ENCODE measurements around the gene PRAMEF20. TPM values are rescaled to one million over a fixed set of nuclear protein-coding genes. Genes with fewer than 3 reads are reported as not detected.
"Not testable (repeated sequence)": the region's sequence is repeated elsewhere in the genome, so short reads cannot be mapped to it uniquely, and the experiment has no call there.

Gene PRAMEF20
- not detected for total RNA-seq

DNA sequence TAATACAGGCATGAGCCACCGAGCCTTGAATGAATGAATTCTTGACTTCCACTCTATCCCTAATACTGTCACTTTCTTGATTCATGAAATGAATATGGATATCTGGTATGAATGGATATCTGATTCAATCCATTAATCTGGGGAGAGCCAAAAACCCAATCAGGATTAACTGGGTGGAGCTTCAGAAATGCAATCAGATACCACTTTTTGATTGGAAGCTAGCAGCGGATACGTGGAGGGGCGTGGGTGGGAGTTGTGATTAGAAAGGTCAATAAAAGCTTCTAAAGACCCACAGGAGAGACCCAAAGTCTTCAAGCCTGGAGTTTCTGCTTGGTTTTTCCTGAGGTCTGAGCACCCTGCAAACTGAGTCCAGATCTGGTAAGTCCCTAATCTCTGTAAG lies at the start of gene PRAMEF20:
Gene PRAMEF20, plus strand, starts transcription at position 301 of the 400 bp plus-strand sequence. CDS start 5,905 bp downstream, outside the sequence.
- H3K27me3 Mint-ChIP-seq; H3K4me1 Mint-ChIP-seq; H3K4me3 Mint-ChIP-seq; CTCF ChIA-PET; DNase-seq; ATAC-seq; POLR2A ChIA-PET; H3K9me3 Mint-ChIP-seq (ENCODE audit: low read depth); intact Hi-C loops (cut with DNase I, micrococcal nuclease); H3K27ac Mint-ChIP-seq; H3K36me3 Mint-ChIP-seq (ENCODE audit: low read depth): not testable (repeated sequence)

DNA sequence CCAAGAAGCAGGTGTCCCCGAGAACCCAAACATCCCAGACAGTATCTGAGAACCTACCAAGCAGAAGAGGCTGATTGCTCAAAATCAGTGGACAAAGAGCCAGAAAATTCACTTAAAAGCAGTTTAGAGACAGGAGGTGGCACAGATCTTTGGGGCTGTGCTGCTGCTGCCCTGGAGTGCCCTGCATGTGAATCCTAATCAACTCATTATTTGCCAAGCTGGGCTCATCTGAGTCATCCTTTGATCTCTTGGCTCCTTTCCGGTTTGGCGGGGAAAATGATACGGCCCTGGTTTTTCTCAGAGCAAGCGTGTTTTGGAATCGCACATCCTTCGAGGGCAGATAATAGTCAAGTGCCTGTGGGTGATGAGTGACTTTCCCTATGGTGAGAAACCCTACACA lies 47.9 kb upstream of the PRAMEF20 start:
- H3K4me3 Mint-ChIP-seq; H3K4me1 Mint-ChIP-seq; H3K9me3 Mint-ChIP-seq (ENCODE audit: low read depth); H3K27me3 Mint-ChIP-seq; POLR2A ChIA-PET; ATAC-seq; CTCF ChIA-PET; DNase-seq; H3K36me3 Mint-ChIP-seq (ENCODE audit: low read depth); H3K27ac Mint-ChIP-seq; intact Hi-C loops (cut with DNase I, micrococcal nuclease): not testable (repeated sequence)

DNA sequence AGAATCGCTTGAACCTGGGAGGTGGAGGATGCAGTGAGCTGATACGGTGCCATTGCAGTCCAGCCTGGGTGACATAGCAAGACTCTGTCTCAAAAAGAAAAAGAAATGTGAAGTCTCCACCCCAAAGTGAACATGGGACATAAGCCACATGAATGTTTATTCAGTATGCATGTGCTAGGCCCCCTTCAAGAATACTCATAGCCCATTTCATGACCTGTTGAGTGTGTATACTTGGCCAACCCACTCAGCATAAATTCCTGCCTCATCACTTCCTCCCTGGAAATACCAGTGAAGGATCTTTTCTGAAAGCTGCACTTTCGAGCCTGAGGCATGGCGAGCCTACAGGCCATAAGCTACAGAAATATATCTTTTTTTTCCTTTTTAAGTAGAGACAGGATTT lies 45.3 kb upstream of the PRAMEF20 start:
- POLR2A ChIA-PET; ATAC-seq; H3K4me3 Mint-ChIP-seq; DNase-seq; CTCF ChIA-PET; H3K27ac Mint-ChIP-seq; H3K27me3 Mint-ChIP-seq; intact Hi-C loops (cut with DNase I, micrococcal nuclease); H3K9me3 Mint-ChIP-seq (ENCODE audit: low read depth); H3K4me1 Mint-ChIP-seq; H3K36me3 Mint-ChIP-seq (ENCODE audit: low read depth): not testable (repeated sequence)

DNA sequence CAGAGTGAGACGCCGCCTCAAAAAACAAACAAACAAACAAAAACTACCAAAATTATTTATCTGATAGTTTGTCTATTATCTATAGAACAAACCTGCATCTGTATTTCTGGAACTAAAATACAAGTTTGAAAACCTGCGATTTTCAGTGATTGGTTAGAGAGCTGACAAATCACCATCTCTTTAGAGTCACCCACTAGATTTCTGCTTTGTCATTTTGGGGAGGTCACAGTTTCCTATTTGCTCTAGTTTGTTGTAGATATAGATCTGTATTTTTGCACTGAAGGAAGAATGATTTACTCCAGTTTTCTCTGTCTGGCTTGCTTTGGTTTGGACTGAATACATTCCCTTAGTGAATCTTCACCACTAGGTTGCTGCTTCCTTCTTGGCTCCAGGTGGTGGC lies 43.7 kb upstream of the PRAMEF20 start:
- intact Hi-C loops (cut with DNase I, micrococcal nuclease); H3K27ac Mint-ChIP-seq; H3K27me3 Mint-ChIP-seq; H3K36me3 Mint-ChIP-seq (ENCODE audit: low read depth); DNase-seq; H3K4me3 Mint-ChIP-seq; ATAC-seq; H3K9me3 Mint-ChIP-seq (ENCODE audit: low read depth); CTCF ChIA-PET; POLR2A ChIA-PET; H3K4me1 Mint-ChIP-seq: not testable (repeated sequence)

DNA sequence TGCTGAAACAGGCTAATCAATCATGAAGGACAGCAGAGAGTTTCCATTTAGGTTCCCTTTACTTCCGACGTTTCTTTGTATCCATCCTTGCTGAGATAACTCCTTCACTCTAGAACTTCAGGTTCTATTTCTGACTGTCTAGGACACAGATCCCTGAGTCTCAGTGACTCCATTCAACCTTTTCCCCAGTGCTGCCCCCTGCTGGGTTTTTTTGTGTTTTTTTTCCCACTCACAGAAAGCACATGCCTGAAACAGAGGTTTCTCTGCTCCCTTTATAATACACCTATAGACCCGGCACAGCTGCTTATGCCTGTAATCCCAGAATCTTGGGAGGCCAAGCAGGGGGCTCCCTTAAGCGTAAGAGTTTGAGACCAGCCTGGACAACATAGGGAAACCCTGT lies 41.7 kb upstream of the PRAMEF20 start:
- H3K27ac Mint-ChIP-seq; H3K4me1 Mint-ChIP-seq; H3K4me3 Mint-ChIP-seq; intact Hi-C loops (cut with DNase I, micrococcal nuclease); H3K27me3 Mint-ChIP-seq; ATAC-seq; H3K9me3 Mint-ChIP-seq (ENCODE audit: low read depth); CTCF ChIA-PET; H3K36me3 Mint-ChIP-seq (ENCODE audit: low read depth); POLR2A ChIA-PET: not testable (repeated sequence)
- DNase-seq: peak; percentile 62

GRCh38 chr1:13378983-13379382 lies 31.3 kb upstream of the PRAMEF20 start:
- H3K4me3 Mint-ChIP-seq; H3K9me3 Mint-ChIP-seq (ENCODE audit: low read depth); DNase-seq; POLR2A ChIA-PET; CTCF ChIA-PET; H3K27me3 Mint-ChIP-seq; H3K36me3 Mint-ChIP-seq (ENCODE audit: low read depth); H3K4me1 Mint-ChIP-seq; H3K27ac Mint-ChIP-seq; ATAC-seq: not testable (repeated sequence)
- intact Hi-C loops (cut with DNase I, micrococcal nuclease): loop anchor here in 1 of 2 experiments (10.0 kb wide), 1 partner anchor 144 kb away; no protein-coding TSS in a partner anchor

- H3K27me3 Mint-ChIP-seq; H3K9me3 Mint-ChIP-seq (ENCODE audit: low read depth); H3K4me3 Mint-ChIP-seq; CTCF ChIA-PET; H3K27ac Mint-ChIP-seq; intact Hi-C loops (cut with DNase I, micrococcal nuclease); H3K4me1 Mint-ChIP-seq; ATAC-seq; H3K36me3 Mint-ChIP-seq (ENCODE audit: low read depth); POLR2A ChIA-PET; DNase-seq: not testable (repeated sequence)
Observed at GRCh38 chr1:13380380-13380779, 29.9 kb upstream of the PRAMEF20 start.

DNA sequence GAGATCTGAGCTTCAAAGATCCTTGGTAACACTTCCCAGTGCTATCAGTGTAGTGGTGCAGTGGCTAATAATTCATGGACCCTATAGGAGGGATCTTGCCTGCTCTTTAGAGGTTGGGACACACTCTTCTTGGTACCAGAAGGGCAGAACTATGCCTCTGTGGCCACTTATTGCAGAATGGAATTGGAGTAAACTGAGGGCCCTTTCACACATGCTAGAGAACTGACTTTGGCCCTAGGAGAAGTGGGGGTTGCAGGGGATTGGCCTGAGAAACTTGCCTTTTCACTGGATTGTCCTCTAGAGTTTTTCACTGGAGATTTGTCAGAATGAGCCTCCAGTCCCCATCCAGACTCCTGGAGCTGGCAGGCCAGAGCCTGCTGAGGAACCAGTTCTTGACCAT lies 20.9 kb upstream of the PRAMEF20 start, which contains the start of gene PRAMEF17:
Gene PRAMEF17, plus strand, starts transcription at position 301 of the 400 bp plus-strand sequence. Its CDS starts 26 bp downstream, at position 327.
- intact Hi-C loops (cut with DNase I, micrococcal nuclease); H3K27ac Mint-ChIP-seq; H3K36me3 Mint-ChIP-seq (ENCODE audit: low read depth); CTCF ChIA-PET; DNase-seq; H3K9me3 Mint-ChIP-seq (ENCODE audit: low read depth); H3K27me3 Mint-ChIP-seq; H3K4me1 Mint-ChIP-seq; POLR2A ChIA-PET; H3K4me3 Mint-ChIP-seq; ATAC-seq: not testable (repeated sequence)

DNA sequence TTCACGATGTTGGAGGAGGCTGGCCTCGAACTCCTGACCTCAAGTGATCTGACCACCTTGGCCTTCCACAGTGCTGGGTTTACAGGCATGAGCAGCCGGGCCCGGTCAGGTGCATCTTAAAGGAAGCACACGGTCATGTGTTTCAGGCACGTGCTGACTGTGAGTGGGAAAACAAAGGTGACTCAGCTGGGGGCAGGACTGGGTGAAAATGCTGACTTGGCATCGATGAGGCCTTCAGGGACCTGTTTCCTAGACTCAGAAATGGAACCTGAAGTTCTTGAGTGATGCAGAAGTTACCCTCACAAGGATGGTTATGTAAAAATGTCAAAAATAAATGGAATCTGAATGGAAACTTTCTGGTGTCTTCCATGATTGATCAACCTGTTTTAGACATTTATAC lies 17.2 kb upstream of the PRAMEF20 start:
- H3K9me3 Mint-ChIP-seq (ENCODE audit: low read depth); DNase-seq; H3K36me3 Mint-ChIP-seq (ENCODE audit: low read depth); H3K4me1 Mint-ChIP-seq; H3K27me3 Mint-ChIP-seq; POLR2A ChIA-PET; intact Hi-C loops (cut with DNase I, micrococcal nuclease); H3K27ac Mint-ChIP-seq; H3K4me3 Mint-ChIP-seq; ATAC-seq; CTCF ChIA-PET: not testable (repeated sequence)

DNA sequence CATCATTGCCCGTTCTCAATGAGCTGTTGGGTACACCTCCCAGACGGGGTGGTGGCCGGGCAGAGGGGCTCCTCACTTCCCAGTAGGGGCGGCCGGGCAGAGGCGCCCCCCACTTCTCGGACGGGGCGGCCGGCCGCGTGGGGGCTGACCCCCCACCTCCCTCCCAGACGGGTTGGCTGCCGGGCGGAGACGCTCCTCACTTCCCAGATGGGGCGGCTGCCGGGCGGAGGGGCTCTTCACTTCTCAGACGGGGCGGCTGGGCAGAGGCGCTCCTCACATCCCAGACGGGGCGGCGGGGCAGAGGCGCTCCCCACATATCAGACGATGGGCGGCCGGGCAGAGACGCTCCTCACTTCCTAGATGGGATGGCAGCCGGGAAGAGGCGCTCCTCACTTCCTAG lies 15.5 kb upstream of the PRAMEF20 start:
- H3K4me1 Mint-ChIP-seq; H3K36me3 Mint-ChIP-seq (ENCODE audit: low read depth); H3K27me3 Mint-ChIP-seq; H3K27ac Mint-ChIP-seq; DNase-seq; intact Hi-C loops (cut with DNase I, micrococcal nuclease); CTCF ChIA-PET; H3K9me3 Mint-ChIP-seq (ENCODE audit: low read depth); ATAC-seq; H3K4me3 Mint-ChIP-seq; POLR2A ChIA-PET: not testable (repeated sequence)

DNA sequence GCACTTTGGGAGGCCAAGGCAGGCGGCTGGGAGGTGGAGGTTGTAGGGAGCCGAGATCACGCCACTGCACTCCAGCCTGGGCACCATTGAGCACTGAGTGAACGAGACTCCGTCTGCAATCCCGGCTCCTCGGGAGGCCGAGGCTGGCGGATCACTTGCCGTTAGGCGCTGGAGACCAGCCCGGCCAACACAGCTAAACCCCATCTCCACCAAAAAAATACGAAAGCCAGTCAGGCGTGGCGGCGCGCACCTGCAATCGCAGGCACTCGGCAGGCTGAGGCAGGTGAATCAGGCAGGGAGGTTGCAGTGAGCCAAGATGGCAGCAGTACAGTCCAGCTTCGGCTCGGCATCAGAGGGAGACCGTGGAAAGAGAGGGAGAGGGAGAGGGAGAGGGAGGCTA lies 14.9 kb upstream of the PRAMEF20 start:
- H3K4me1 Mint-ChIP-seq; H3K36me3 Mint-ChIP-seq (ENCODE audit: low read depth); ATAC-seq; H3K9me3 Mint-ChIP-seq (ENCODE audit: low read depth); H3K27me3 Mint-ChIP-seq; intact Hi-C loops (cut with DNase I, micrococcal nuclease); H3K4me3 Mint-ChIP-seq; DNase-seq; POLR2A ChIA-PET; H3K27ac Mint-ChIP-seq: not testable (repeated sequence)
- CTCF ChIA-PET: interaction anchor here (0.6 kb wide), 1 partner anchor 35 kb away, joined by 3 read pairs; no protein-coding TSS in a partner anchor

GRCh38 chr1:13407811-13408210 lies 2.4 kb upstream of the PRAMEF20 start:
- H3K9me3 Mint-ChIP-seq (ENCODE audit: low read depth): no peaks in the 10 kb centered on the region
- ATAC-seq (no peak), DNase-seq (no peak)
- H3K27me3 Mint-ChIP-seq: no peaks in the 10 kb centered on the region
- no peak overlapping the region for H3K4me3 Mint-ChIP-seq
- no peak overlapping the region for H3K27ac Mint-ChIP-seq
- POLR2A ChIA-PET: no interaction called here
- intact Hi-C loops (cut with DNase I, micrococcal nuclease): no loop called here
- no peaks in the 10 kb centered on the region for H3K4me1 Mint-ChIP-seq
- CTCF ChIA-PET: interaction anchor here (1.5 kb wide), 1 partner anchor 9 kb away, joined by 3 read pairs; no protein-coding TSS in a partner anchor
- no peaks in the 10 kb centered on the region for H3K36me3 Mint-ChIP-seq (ENCODE audit: low read depth)

GRCh38 chr1:13430495-13430894 lies 20.2 kb downstream of the PRAMEF20 start:
- intact Hi-C loops (cut with DNase I, micrococcal nuclease): no loop called here
- Mint-ChIP-seq H3K9me3 (ENCODE audit: low read depth) (no peaks in the 10 kb centered on the region), H3K4me1 (no peaks in the 10 kb centered on the region), H3K27ac (no peak overlapping the region), H3K36me3 (ENCODE audit: low read depth) (no peaks in the 10 kb centered on the region), H3K27me3 (no peaks in the 10 kb centered on the region), H3K4me3 (no peak overlapping the region)
- ChIA-PET POLR2A (no interaction called here), CTCF (interaction anchor here (0.7 kb wide), 1 partner anchor 35 kb away, joined by 3 read pairs; no protein-coding TSS in a partner anchor)
- ATAC-seq (no peak), DNase-seq (no peak)
